HEK293 (cell line): ENCODE measurements around the gene SLC30A10.

Experiments used
- GLI4 ChIP-seq: fragments of 450-650 bp; formaldehyde crosslinking; IDR thresholded peaks from 2 replicates; pipeline ENCODE4 v1.5.1; 2016; ENCODE audit warnings: missing biosample characterization, missing genetic modification characterization
- REST ChIP-seq: fragments of 450-650 bp; formaldehyde crosslinking; IDR thresholded peaks from 2 replicates; pipeline ENCODE4 v1.5.1; 2016; ENCODE audit warnings: missing biosample characterization, missing genetic modification characterization
- ZNF10 ChIP-seq: fragments of 450-650 bp; formaldehyde crosslinking; IDR thresholded peaks from 2 replicates; pipeline ENCODE4 v1.5.1; 2017; ENCODE audit warnings: missing biosample characterization, missing genetic modification characterization
- ZNF785 ChIP-seq: fragments of 450-650 bp; formaldehyde crosslinking; IDR thresholded peaks from 2 replicates; pipeline ENCODE4 v1.5.1; 2016; ENCODE audit warnings: missing biosample characterization, missing genetic modification characterization
- TF ChIP-seq, protein P1 (sequence below): fragments of 450-650 bp; formaldehyde crosslinking; IDR thresholded peaks from 2 replicates; pipeline ENCODE4 v1.5.1; 2016; ENCODE audit warnings: missing biosample characterization, missing genetic modification characterization
- TF ChIP-seq, protein P2 (sequence below): fragments of 450-650 bp; formaldehyde crosslinking; IDR thresholded peaks from 2 replicates; pipeline ENCODE4 v1.5.1; 2016; ENCODE audit warnings: missing biosample characterization, missing genetic modification characterization, borderline replicate concordance

GRCh38 chr1:219900201-219900600 is 28.2 kb downstream of the SLC30A10 start:
- TF ChIP-seq REST (tag by site-specific recombination) = no peak
- TF ChIP-seq, protein P1, sequence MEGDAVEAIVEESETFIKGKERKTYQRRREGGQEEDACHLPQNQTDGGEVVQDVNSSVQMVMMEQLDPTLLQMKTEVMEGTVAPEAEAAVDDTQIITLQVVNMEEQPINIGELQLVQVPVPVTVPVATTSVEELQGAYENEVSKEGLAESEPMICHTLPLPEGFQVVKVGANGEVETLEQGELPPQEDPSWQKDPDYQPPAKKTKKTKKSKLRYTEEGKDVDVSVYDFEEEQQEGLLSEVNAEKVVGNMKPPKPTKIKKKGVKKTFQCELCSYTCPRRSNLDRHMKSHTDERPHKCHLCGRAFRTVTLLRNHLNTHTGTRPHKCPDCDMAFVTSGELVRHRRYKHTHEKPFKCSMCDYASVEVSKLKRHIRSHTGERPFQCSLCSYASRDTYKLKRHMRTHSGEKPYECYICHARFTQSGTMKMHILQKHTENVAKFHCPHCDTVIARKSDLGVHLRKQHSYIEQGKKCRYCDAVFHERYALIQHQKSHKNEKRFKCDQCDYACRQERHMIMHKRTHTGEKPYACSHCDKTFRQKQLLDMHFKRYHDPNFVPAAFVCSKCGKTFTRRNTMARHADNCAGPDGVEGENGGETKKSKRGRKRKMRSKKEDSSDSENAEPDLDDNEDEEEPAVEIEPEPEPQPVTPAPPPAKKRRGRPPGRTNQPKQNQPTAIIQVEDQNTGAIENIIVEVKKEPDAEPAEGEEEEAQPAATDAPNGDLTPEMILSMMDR (tag by site-specific recombination) = no peak
- TF ChIP-seq, protein P2, sequence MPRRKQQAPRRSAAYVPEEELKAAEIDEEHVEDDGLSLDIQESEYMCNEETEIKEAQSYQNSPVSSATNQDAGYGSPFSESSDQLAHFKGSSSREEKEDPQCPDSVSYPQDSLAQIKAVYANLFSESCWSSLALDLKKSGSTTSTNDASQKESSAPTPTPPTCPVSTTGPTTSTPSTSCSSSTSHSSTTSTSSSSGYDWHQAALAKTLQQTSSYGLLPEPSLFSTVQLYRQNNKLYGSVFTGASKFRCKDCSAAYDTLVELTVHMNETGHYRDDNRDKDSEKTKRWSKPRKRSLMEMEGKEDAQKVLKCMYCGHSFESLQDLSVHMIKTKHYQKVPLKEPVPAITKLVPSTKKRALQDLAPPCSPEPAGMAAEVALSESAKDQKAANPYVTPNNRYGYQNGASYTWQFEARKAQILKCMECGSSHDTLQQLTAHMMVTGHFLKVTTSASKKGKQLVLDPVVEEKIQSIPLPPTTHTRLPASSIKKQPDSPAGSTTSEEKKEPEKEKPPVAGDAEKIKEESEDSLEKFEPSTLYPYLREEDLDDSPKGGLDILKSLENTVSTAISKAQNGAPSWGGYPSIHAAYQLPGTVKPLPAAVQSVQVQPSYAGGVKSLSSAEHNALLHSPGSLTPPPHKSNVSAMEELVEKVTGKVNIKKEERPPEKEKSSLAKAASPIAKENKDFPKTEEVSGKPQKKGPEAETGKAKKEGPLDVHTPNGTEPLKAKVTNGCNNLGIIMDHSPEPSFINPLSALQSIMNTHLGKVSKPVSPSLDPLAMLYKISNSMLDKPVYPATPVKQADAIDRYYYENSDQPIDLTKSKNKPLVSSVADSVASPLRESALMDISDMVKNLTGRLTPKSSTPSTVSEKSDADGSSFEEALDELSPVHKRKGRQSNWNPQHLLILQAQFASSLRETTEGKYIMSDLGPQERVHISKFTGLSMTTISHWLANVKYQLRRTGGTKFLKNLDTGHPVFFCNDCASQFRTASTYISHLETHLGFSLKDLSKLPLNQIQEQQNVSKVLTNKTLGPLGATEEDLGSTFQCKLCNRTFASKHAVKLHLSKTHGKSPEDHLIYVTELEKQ (tag by site-specific recombination) = no peak
- no peak for TF ChIP-seq ZNF10 (tag by site-specific recombination)
- TF ChIP-seq ZNF785 (tag by site-specific recombination) = no peak
- TF ChIP-seq GLI4 (tag by site-specific recombination) = no peak
